Left ventricle myocardium inferior (tissue), 1 donor: ENCODE measurements around the gene NUCB1. TPM values are rescaled to one million over a fixed set of nuclear protein-coding genes. Genes with fewer than 3 reads are reported as not detected.
"Not testable (repeated sequence)": the region's sequence is repeated elsewhere in the genome, so short reads cannot be mapped to it uniquely, and the experiment has no call there.

Experiments used
- DNase-seq: peaks from one replicate; pipeline ENCODE4 v3.0.0-alpha.2; 2020
- H3K27ac ChIP-seq: fragments of 200-600 bp; replicated peaks from 2 replicates; pipeline ENCODE4 v1.8.0; 2021
- H3K27me3 ChIP-seq: fragments of 200-600 bp; 2 replicates; pipeline ENCODE4 v1.8.0; 2021; ENCODE audit warnings: low read depth
- H3K36me3 ChIP-seq: fragments of 200-600 bp; 2 replicates; pipeline ENCODE4 v1.8.0; 2021
- H3K4me1 ChIP-seq: fragments of 200-600 bp; 2 replicates; pipeline ENCODE4 v1.8.0; 2021
- H3K4me3 ChIP-seq: fragments of 200-600 bp; 2 replicates; pipeline ENCODE4 v1.8.0; 2021; ENCODE audit warnings: mild to moderate bottlenecking, moderate library complexity
- H3K9me3 ChIP-seq: fragments of 200-600 bp; replicated peaks from 2 replicates; pipeline ENCODE4 v1.8.0; 2021
- CTCF ChIP-seq: fragments of 200-600 bp; IDR thresholded peaks from 2 replicates; pipeline ENCODE4 v1.8.0; 2021; ENCODE audit warnings: antibody characterized with exemption, mild to moderate bottlenecking, borderline replicate concordance
- intact Hi-C: fragments of 100-400 bp; cut with micrococcal nuclease; formaldehyde crosslinking; loops from one replicate; pipeline ENCODE4 v1.11.0; 2022
- total RNA-seq: library from RNA; stranded (reverse); fragmentation: NEBNext Ultra II Directional; extraction: Animal tissue kit (Norgen Biotek cat#: 25700); gene quantifications from one replicate; pipeline ENCODE4 v1.2.1, GENCODE V29; 2021
- donor health status: DM: no; HTN: yes; CAD: no; lungs with severe emphysema.

Gene NUCB1
- total RNA-seq, 1 donor from 2014 or later, result 221 TPM

DNA sequence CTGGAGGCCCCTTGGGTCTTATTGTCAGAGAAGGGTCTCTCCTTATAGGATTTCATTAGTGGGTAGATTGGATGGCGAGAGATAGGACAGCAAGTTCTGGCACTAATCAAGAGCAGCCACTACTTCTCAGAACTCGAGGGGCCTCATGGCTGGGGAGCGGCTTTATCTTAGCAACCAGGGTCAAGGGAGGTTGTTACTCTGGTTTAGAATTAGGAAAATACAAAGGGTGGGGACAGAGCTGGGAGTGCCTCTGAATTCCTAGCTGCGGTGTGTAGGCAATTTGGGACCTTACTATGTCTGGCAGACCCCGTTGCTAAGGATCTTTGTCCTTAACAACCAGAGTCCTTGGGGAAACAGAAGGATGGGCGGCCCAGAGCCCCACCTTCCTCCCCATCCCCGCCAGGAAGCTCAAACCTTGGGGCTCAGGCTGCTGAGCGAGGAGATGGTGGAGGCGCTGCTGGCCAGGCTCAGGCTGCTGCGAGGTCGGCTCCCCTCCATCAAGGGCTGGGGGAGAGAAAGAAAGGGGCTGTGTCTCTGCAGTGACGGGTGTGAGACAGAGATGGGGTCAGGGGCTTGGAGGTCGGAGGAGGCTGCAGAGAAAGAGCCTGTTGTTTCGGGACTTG lies 32.9 kb upstream of the NUCB1 start:
- intact Hi-C loops, result no loop called here
- no peak for DNase-seq
- Histone ChIP-seq H3K27ac (peak overlapping the region; percentile 85), H3K36me3 (no peaks in the 10 kb centered on the region), H3K27me3 (no peaks in the 10 kb centered on the region), H3K4me3 (peak overlapping the region; percentile 58), H3K9me3 (no peaks in the 10 kb centered on the region), H3K4me1 (peaks cover 34% of the 10 kb centered on the region)
- no peak for TF ChIP-seq CTCF

DNA sequence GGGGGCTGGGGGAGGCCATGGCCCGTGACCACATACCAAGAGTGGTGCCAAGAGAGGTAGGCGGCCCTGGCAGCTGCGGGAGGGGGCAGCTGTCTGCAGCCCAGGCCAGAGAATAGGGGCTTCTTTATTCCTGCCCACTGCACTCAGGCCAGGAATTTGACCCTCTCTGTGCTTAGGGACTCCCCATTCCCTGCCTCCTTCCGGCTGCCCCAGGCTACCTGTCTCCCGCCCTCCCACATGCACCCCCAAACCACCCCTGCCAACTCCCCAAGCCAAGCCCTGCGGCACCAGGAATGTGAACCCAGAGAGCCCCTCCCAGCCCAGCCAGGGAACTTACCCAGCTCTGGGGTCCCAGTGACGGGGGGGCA lies 32.4 kb upstream of the NUCB1 start:
- Histone ChIP-seq H3K9me3 (no peaks in the 10 kb centered on the region), H3K27me3 (no peaks in the 10 kb centered on the region), H3K27ac (peak overlapping the region; percentile 85), H3K4me3 (peak overlapping the region; percentile 58), H3K36me3 (no peaks in the 10 kb centered on the region), H3K4me1 (peaks cover 39% of the 10 kb centered on the region)
- TF ChIP-seq CTCF, result no peak
- DNase-seq, result no peak
- intact Hi-C loops, result no loop called here

- TF ChIP-seq CTCF, result no peak
- DNase-seq, result peak; percentile 86
- no peaks in the 10 kb centered on the region for H3K9me3 ChIP-seq
- intact Hi-C loops, result no loop called here
- peaks cover 3% of the 10 kb centered on the region for H3K36me3 ChIP-seq
- peaks cover 44% of the 10 kb centered on the region for H3K4me1 ChIP-seq
- peak within 1 kb of the TSS; percentile 85 for H3K27ac ChIP-seq
- H3K27me3 ChIP-seq, result no peaks in the 10 kb centered on the region
- H3K4me3 ChIP-seq, result peak within 1 kb of the TSS; percentile 58
Observed at GRCh38 chr19:48868114-48868886, 31.8 kb upstream of the NUCB1 start, which contains the start of gene PLEKHA4. TSS of gene PLEKHA4 (minus strand) at chr19:48868617. CDS start at chr19:48867620, 997 bp downstream.

DNA sequence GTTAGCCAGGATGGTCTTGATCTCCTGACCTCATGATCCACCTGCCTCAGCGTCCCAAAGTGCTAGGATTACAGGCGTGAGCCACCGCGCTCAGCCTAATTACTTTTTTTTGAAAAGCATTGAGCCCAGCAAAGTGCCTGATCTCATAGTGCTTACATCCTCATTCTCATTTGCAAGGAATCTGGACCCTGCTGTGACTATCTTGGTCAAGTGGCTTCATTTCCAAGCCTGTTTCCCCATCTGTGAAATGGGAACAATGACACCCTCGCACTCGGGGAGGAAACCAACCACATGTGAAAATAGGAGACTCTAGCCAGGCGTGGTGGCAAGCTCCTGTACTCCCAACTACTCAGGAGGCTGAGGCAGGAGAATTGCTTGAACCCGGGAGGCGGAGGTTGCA lies 30.1 kb upstream of the NUCB1 start:
- no peak for DNase-seq
- peaks cover 20% of the 10 kb centered on the region for H3K36me3 ChIP-seq
- intact Hi-C loops, result no loop called here
- TF ChIP-seq CTCF, result no peak
- no peaks in the 10 kb centered on the region for H3K9me3 ChIP-seq
- no peaks in the 10 kb centered on the region for H3K27me3 ChIP-seq
- no peak overlapping the region for H3K4me3 ChIP-seq
- H3K27ac ChIP-seq, result no peak overlapping the region
- H3K4me1 ChIP-seq, result peaks cover 61% of the 10 kb centered on the region

DNA sequence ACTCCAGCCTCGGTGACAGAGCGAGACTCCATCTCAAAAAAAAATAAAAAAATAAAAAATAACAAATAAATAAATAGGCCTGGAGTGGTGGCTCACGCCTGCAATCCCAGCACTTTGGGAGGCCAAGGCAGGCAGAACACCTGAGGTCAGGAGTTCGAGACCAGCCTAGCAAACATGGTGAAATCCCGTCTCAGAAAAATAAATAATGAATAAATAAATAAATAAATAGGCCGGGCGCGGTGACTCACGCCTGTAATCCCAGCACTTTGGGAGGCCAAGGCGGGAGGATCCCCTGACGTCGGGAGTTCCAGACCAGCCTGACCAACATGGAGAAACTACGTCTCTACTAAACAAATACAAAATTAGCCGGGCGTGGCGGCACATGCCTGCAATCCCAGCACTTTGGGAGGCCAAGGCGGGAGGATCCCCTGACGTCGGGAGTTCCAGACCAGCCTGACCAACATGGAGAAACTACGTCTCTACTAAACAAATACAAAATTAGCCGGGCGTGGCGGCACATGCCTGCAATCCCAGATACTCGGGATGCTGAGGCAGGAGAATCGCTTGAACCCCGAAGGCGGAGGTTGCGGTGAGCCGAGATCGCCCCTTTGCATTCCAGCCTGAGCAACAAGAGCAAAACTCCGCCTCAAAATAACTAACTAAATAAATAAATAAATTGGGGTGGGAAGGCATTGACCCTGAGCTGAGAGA lies 28.5 kb upstream of the NUCB1 start:
- H3K9me3 ChIP-seq, H3K27me3 ChIP-seq, DNase-seq, intact Hi-C loops: not testable (repeated sequence)
- Histone ChIP-seq H3K4me1 (peaks cover 73% of the 10 kb centered on the region), H3K27ac (peak overlapping the region; percentile 100), H3K4me3 (peak overlapping the region; percentile 98), H3K36me3 (peaks cover 36% of the 10 kb centered on the region)
